A673 (cell line): ENCODE results near the gene SWT1.
"Not testable (repeated sequence)": the region's sequence is repeated elsewhere in the genome, so short reads cannot be mapped to it uniquely, and the experiment has no call there.

Experiments
- CTCF ChIP-seq: fragments of 300-800, 200-600 bp; sonication (generic); conservative IDR thresholded peaks from 2 replicates; pipeline ENCODE4 v1.5.1; 2017; ENCODE audit warnings: low read depth, mild to moderate bottlenecking, antibody characterized with exemption, low read length, moderate library complexity, mixed read lengths
- EZH2 ChIP-seq: fragments of 200-600 bp; sonication (generic); IDR thresholded peaks from 2 replicates; pipeline ENCODE4 v1.6.1; 2017; ENCODE audit warnings: borderline replicate concordance, low read depth, mild to moderate bottlenecking, mixed read lengths, antibody characterized with exemption, low read length; ENCODE audit not compliant: poor library complexity, severe bottlenecking

GRCh38 chr1:185234183-185234582 lies 77.2 kb downstream of the SWT1 start:
- not testable (repeated sequence) for TF ChIP-seq CTCF, EZH2
